ENCODE results near the gene DMD.

DNA sequence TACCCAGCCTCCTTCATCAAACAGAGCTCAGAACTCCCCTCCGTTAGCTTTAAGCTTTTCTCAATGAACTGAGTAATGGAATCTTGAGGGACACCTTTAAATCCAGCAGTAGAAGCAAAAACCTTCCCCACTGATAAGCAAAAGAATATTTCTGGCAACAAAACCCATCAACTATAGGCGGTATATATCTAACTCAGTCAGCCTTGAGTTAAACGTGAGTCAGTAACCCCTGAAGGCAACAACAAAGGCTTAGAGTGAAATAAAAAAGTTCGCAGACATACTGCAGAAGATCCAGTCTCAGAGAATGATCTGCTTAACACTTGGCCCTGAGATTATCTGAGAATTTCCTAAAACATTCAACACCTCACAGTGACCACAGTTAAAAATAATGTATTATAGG is 77.2 kb downstream of the DMD start:
- TF ChIP-seq, protein P1, sequence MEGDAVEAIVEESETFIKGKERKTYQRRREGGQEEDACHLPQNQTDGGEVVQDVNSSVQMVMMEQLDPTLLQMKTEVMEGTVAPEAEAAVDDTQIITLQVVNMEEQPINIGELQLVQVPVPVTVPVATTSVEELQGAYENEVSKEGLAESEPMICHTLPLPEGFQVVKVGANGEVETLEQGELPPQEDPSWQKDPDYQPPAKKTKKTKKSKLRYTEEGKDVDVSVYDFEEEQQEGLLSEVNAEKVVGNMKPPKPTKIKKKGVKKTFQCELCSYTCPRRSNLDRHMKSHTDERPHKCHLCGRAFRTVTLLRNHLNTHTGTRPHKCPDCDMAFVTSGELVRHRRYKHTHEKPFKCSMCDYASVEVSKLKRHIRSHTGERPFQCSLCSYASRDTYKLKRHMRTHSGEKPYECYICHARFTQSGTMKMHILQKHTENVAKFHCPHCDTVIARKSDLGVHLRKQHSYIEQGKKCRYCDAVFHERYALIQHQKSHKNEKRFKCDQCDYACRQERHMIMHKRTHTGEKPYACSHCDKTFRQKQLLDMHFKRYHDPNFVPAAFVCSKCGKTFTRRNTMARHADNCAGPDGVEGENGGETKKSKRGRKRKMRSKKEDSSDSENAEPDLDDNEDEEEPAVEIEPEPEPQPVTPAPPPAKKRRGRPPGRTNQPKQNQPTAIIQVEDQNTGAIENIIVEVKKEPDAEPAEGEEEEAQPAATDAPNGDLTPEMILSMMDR (IDR thresholded peaks at IDR 0.05): no peak
- no peak for TF ChIP-seq SIN3A (IDR thresholded peaks at IDR 0.05; ENCODE audit: borderline replicate concordance, insufficient read depth, low read depth, low read length)

All from Panc1 (cell line).